Nephron progenitor cell (in vitro differentiated cells): ENCODE data around the gene HPCAL1.

ENCODE experiments used
- DNase-seq: peaks from one replicate; pipeline ENCODE4 v3.0.0; 2021
- H3K27ac Mint-ChIP-seq: 2 replicates; pipeline ENCODE4 v1.8.0; 2021; ENCODE audit warnings: mild to moderate bottlenecking, moderate library complexity, mixed read lengths
- H3K27me3 Mint-ChIP-seq: 2 replicates; pipeline ENCODE4 v1.8.0; 2021; ENCODE audit warnings: mild to moderate bottlenecking, low read depth, mixed read lengths; ENCODE audit not compliant: poor library complexity
- H3K36me3 Mint-ChIP-seq: 2 replicates; pipeline ENCODE4 v1.8.0; 2021; ENCODE audit warnings: low read depth, mixed read lengths
- H3K4me1 Mint-ChIP-seq: 2 replicates; pipeline ENCODE4 v1.8.0; 2021; ENCODE audit warnings: mixed read lengths
- H3K4me3 Mint-ChIP-seq: 2 replicates; pipeline ENCODE4 v1.8.0; 2021; ENCODE audit warnings: mild to moderate bottlenecking, moderate library complexity, mixed read lengths
- H3K9me3 Mint-ChIP-seq: 2 replicates; pipeline ENCODE4 v1.8.0; 2021; ENCODE audit warnings: mild to moderate bottlenecking, moderate library complexity, mixed read lengths
- TF ChIP-seq, protein P1 (sequence below): fragments of 200-600 bp; sonication (generic); IDR thresholded peaks from 2 replicates; pipeline ENCODE4 v1.5.0; 2021; ENCODE audit warnings: antibody characterized with exemption

Gene HPCAL1

GRCh38 chr2:10264506-10265328 is 38.0 kb upstream of the HPCAL1 start:
- Mint-ChIP-seq H3K4me3 (no peak overlapping the region), H3K27ac (no peak overlapping the region), H3K27me3 (peaks cover 17% of the 10 kb centered on the region), H3K9me3 (no peaks in the 10 kb centered on the region), H3K36me3 (no peaks in the 10 kb centered on the region), H3K4me1 (no peaks in the 10 kb centered on the region)
- no peak for DNase-seq
- TF ChIP-seq, protein P1, sequence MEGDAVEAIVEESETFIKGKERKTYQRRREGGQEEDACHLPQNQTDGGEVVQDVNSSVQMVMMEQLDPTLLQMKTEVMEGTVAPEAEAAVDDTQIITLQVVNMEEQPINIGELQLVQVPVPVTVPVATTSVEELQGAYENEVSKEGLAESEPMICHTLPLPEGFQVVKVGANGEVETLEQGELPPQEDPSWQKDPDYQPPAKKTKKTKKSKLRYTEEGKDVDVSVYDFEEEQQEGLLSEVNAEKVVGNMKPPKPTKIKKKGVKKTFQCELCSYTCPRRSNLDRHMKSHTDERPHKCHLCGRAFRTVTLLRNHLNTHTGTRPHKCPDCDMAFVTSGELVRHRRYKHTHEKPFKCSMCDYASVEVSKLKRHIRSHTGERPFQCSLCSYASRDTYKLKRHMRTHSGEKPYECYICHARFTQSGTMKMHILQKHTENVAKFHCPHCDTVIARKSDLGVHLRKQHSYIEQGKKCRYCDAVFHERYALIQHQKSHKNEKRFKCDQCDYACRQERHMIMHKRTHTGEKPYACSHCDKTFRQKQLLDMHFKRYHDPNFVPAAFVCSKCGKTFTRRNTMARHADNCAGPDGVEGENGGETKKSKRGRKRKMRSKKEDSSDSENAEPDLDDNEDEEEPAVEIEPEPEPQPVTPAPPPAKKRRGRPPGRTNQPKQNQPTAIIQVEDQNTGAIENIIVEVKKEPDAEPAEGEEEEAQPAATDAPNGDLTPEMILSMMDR: no peak

GRCh38 chr2:10265329-10266132 is 37.2 kb upstream of the HPCAL1 start:
- DNase-seq: no peak
- Mint-ChIP-seq H3K27ac (no peak overlapping the region), H3K4me1 (peaks cover under 1% of the 10 kb centered on the region), H3K36me3 (no peaks in the 10 kb centered on the region), H3K27me3 (peaks cover 16% of the 10 kb centered on the region), H3K9me3 (no peaks in the 10 kb centered on the region), H3K4me3 (no peak overlapping the region)
- TF ChIP-seq, protein P1: no peak

DNA sequence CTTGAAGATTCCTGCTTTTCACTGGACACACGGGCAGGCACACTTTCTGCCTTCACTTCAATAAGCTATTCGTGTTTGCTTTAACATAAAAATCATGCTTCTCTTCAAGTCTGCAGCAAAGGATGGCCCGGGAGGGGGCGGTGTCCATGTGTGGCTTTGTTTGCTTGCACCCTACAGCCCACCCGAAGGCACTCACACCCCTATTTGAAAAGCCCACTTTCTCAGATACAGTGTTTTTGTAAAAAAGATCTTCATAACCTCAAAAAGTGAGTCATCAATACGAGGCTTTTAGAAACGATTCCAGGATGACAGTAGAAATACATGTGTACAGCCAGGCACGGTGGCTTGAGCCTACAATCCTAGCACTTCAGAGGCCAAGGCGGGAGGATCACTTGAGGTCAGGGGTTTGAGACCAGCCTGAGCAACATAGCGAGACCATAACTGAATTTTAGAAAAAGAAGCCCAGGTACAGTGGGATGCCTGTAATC is 36.5 kb upstream of the HPCAL1 start:
- no peaks in the 10 kb centered on the region for H3K36me3 Mint-ChIP-seq
- no peaks in the 10 kb centered on the region for H3K9me3 Mint-ChIP-seq
- no peak overlapping the region for H3K4me3 Mint-ChIP-seq
- H3K27ac Mint-ChIP-seq: no peak overlapping the region
- TF ChIP-seq, protein P1: no peak
- peaks cover 14% of the 10 kb centered on the region for H3K27me3 Mint-ChIP-seq
- H3K4me1 Mint-ChIP-seq: peaks cover 3% of the 10 kb centered on the region
- DNase-seq: no peak

DNA sequence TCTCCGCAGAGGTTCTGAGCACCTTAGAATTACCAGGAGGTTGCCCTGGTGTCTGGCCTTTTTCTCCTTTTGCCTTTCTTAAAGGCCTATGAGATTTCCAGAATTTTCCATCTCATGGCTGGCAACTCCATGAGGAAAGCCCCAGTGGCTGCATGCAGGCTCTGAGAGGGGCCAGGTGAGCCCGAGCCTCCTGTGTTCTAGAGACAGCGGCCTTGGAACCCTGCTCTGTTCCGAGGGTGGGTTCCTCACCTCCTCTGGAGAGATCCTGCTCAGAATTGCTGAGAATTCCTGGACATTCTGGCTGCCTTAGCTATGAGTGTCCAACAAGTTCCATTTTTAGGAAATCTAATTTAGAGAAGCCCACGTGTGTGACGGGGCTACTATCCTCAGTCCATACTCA is 35.7 kb upstream of the HPCAL1 start:
- Mint-ChIP-seq H3K27me3 (peaks cover 12% of the 10 kb centered on the region), H3K4me1 (peaks cover 3% of the 10 kb centered on the region), H3K27ac (no peak overlapping the region), H3K9me3 (no peaks in the 10 kb centered on the region), H3K36me3 (no peaks in the 10 kb centered on the region), H3K4me3 (no peak overlapping the region)
- TF ChIP-seq, protein P1: no peak
- no peak for DNase-seq

GRCh38 chr2:10267551-10268465 is 34.9 kb upstream of the HPCAL1 start:
- DNase-seq: no peak
- Mint-ChIP-seq H3K27me3 (peaks cover 7% of the 10 kb centered on the region), H3K36me3 (no peaks in the 10 kb centered on the region), H3K4me1 (peaks cover 3% of the 10 kb centered on the region), H3K9me3 (no peaks in the 10 kb centered on the region), H3K27ac (no peak overlapping the region), H3K4me3 (no peak overlapping the region)
- TF ChIP-seq, protein P1: no peak
